ENCODE measurements around the gene LMOD2. TPM values are rescaled to one million over a fixed set of nuclear protein-coding genes. Genes with fewer than 3 reads are reported as not detected.

Gene LMOD2
- total RNA-seq, 1 donor from 2014 or later, result not detected

- ATAC-seq (ENCODE audit: low read depth) (no peak), DNase-seq (no peak)
- TF ChIP-seq CTCF (IDR thresholded peaks at IDR 0.05), result no peak
- Mint-ChIP-seq H3K36me3 (ENCODE audit: low read depth) (no peaks in the 10 kb centered on the region), H3K4me3 (no peak overlapping the region), H3K9me3 (no peaks in the 10 kb centered on the region), H3K4me1 (no peaks in the 10 kb centered on the region), H3K27ac (no peak overlapping the region), H3K27me3 (peaks cover 8% of the 10 kb centered on the region)
- ChIA-PET CTCF (no interaction called here), POLR2A (no interaction called here)
- intact Hi-C loops (cut with micrococcal nuclease), result no loop called here
Measured at GRCh38 chr7:123656544-123657303, 1.1 kb downstream of the LMOD2 start.

- no peak for TF ChIP-seq CTCF (IDR thresholded peaks at IDR 0.05)
- intact Hi-C loops (cut with micrococcal nuclease), result no loop called here
- Mint-ChIP-seq H3K27me3 (peaks cover 13% of the 10 kb centered on the region), H3K27ac (no peak overlapping the region), H3K9me3 (no peaks in the 10 kb centered on the region), H3K4me1 (no peaks in the 10 kb centered on the region), H3K36me3 (ENCODE audit: low read depth) (no peaks in the 10 kb centered on the region), H3K4me3 (no peak overlapping the region)
- ATAC-seq (ENCODE audit: low read depth), result no peak
- ChIA-PET CTCF (no interaction called here), POLR2A (no interaction called here)
- no peak for DNase-seq
Measured at GRCh38 chr7:123657304-123657685, 1.6 kb downstream of the LMOD2 start.

GRCh38 chr7:123658023-123658422 lies 2.4 kb downstream of the LMOD2 start:
- no peaks in the 10 kb centered on the region for H3K9me3 Mint-ChIP-seq
- intact Hi-C loops (cut with micrococcal nuclease), result no loop called here
- H3K4me1 Mint-ChIP-seq, result no peaks in the 10 kb centered on the region
- no peak for TF ChIP-seq CTCF (IDR thresholded peaks at IDR 0.05)
- CTCF ChIA-PET, result no interaction called here
- H3K27ac Mint-ChIP-seq, result no peak overlapping the region
- H3K4me3 Mint-ChIP-seq, result no peak overlapping the region
- no peak for ATAC-seq (ENCODE audit: low read depth)
- DNase-seq, result no peak
- POLR2A ChIA-PET, result no interaction called here
- H3K36me3 Mint-ChIP-seq (ENCODE audit: low read depth), result no peaks in the 10 kb centered on the region
- H3K27me3 Mint-ChIP-seq, result peaks cover 15% of the 10 kb centered on the region

- Mint-ChIP-seq H3K4me1 (no peaks in the 10 kb centered on the region), H3K27ac (no peak overlapping the region), H3K4me3 (no peak overlapping the region), H3K36me3 (ENCODE audit: low read depth) (no peaks in the 10 kb centered on the region), H3K27me3 (peaks cover 15% of the 10 kb centered on the region), H3K9me3 (no peaks in the 10 kb centered on the region)
- intact Hi-C loops (cut with micrococcal nuclease), result no loop called here
- ChIA-PET CTCF (no interaction called here), POLR2A (no interaction called here)
- no peak for DNase-seq
- ATAC-seq (ENCODE audit: low read depth), result no peak
- TF ChIP-seq CTCF (IDR thresholded peaks at IDR 0.05), result no peak
Measured at GRCh38 chr7:123660514-123661354, 5.1 kb downstream of the LMOD2 start.

GRCh38 chr7:123661765-123662164 lies 6.1 kb downstream of the LMOD2 start:
- CTCF ChIA-PET, result no interaction called here
- H3K4me1 Mint-ChIP-seq, result no peaks in the 10 kb centered on the region
- H3K4me3 Mint-ChIP-seq, result no peak overlapping the region
- no peak overlapping the region for H3K27ac Mint-ChIP-seq
- intact Hi-C loops (cut with micrococcal nuclease), result no loop called here
- no peaks in the 10 kb centered on the region for H3K9me3 Mint-ChIP-seq
- H3K36me3 Mint-ChIP-seq (ENCODE audit: low read depth), result no peaks in the 10 kb centered on the region
- H3K27me3 Mint-ChIP-seq, result peaks cover 15% of the 10 kb centered on the region
- POLR2A ChIA-PET, result no interaction called here
- no peak for ATAC-seq (ENCODE audit: low read depth)
- DNase-seq, result no peak
- no peak for TF ChIP-seq CTCF (IDR thresholded peaks at IDR 0.05)
